ENCODE data around the gene NPIPA1.

NPIPA1 gene

DNA sequence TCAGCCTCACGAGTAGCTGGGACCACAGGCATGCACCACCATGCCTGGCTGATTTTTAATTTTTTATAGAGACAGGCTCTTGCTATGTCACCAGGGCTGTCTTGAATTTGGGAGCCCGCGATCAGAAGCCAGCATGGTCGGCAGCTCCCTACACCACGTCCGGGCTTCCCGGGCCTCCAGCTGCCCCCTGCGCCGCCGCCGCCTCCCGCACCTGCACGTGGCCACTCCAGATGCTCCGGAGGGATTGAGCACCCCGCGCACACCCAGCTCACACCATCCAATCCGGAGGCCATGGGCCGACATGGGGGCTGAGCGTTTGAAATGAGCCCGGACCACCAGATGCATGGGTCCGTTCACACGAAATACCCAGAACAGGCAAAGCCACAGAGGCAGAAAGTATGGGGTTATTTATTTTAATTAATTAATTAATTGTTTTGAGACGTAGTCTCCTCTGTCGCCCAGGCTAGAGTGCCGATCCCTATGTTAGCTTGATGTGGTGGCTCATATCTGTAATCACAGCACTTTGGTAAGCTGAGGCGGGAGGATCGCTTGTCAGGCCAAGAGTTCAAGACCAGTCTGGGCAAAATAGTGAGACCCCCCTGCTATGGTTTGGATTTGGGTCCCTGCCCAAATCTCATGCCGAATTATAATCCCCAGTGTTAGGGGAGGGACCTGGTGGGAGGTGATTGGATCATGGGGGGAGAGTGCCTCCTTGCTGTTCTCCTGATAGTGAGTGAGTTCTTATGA is 20.5 kb downstream of the NPIPA1 start:
- Histone ChIP-seq H3K4me3 (ENCODE audit: low read depth, low read length) (no peak overlapping the region), H3K4me1 (peaks cover 9% of the 10 kb centered on the region)
- DNase-seq = no peak

DNA sequence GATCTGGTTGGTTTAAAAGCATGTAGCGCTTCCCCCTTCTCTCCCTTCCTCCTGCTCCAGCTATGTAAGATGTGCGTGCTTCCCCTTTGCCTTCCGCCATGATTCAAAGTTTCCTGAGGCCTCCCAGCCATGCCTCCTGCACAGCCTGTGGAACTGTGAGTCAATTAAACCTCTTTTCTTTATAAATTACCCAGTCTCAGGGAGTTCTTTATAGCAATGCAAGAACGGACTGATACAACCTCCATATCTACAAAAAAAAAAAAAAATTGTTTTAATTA is 21.0 kb downstream of the NPIPA1 start:
- Histone ChIP-seq H3K9me3 (no peaks in the 10 kb centered on the region), H3K36me3 (no peaks in the 10 kb centered on the region), H3K27me3 (no peaks in the 10 kb centered on the region), H3K4me1 (peaks cover 9% of the 10 kb centered on the region), H3K4me3 (ENCODE audit: low read depth, low read length) (no peak overlapping the region)
- DNase-seq = no peak
- TF ChIP-seq, protein P1, sequence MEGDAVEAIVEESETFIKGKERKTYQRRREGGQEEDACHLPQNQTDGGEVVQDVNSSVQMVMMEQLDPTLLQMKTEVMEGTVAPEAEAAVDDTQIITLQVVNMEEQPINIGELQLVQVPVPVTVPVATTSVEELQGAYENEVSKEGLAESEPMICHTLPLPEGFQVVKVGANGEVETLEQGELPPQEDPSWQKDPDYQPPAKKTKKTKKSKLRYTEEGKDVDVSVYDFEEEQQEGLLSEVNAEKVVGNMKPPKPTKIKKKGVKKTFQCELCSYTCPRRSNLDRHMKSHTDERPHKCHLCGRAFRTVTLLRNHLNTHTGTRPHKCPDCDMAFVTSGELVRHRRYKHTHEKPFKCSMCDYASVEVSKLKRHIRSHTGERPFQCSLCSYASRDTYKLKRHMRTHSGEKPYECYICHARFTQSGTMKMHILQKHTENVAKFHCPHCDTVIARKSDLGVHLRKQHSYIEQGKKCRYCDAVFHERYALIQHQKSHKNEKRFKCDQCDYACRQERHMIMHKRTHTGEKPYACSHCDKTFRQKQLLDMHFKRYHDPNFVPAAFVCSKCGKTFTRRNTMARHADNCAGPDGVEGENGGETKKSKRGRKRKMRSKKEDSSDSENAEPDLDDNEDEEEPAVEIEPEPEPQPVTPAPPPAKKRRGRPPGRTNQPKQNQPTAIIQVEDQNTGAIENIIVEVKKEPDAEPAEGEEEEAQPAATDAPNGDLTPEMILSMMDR (IDR thresholded peaks at IDR 0.05; ENCODE audit: low read depth, low read length) = no peak

More for the DNA sequence above, 20.5 kb downstream of the NPIPA1 start:
- Histone ChIP-seq H3K27me3 (no peaks in the 10 kb centered on the region), H3K9me3 (no peaks in the 10 kb centered on the region), H3K36me3 (no peaks in the 10 kb centered on the region)
- TF ChIP-seq, protein P1 (IDR thresholded peaks at IDR 0.05; ENCODE audit: low read depth, low read length) = no peak

- no peaks in the 10 kb centered on the region for H3K36me3 ChIP-seq
- no peaks in the 10 kb centered on the region for H3K27me3 ChIP-seq
- H3K4me1 ChIP-seq = peaks cover 9% of the 10 kb centered on the region
- peak; percentile 54 for DNase-seq
- H3K4me3 ChIP-seq (ENCODE audit: low read depth, low read length) = no peak overlapping the region
- no peaks in the 10 kb centered on the region; the same call in 1 of the 2 replicates for H3K9me3 ChIP-seq
- TF ChIP-seq, protein P1 (IDR thresholded peaks at IDR 0.05; ENCODE audit: low read depth, low read length) = no peak
Measured at GRCh38 chr16:14958970-14959369, 21.7 kb downstream of the NPIPA1 start.

GRCh38 chr16:14961405-14962186 is 24.4 kb downstream of the NPIPA1 start:
- no peaks in the 10 kb centered on the region for H3K36me3 ChIP-seq
- H3K27me3 ChIP-seq = no peaks in the 10 kb centered on the region
- no peaks in the 10 kb centered on the region; the same call in 1 of the 2 replicates for H3K9me3 ChIP-seq
- TF ChIP-seq, protein P1 (IDR thresholded peaks at IDR 0.05; ENCODE audit: low read depth, low read length) = no peak
- no peak for DNase-seq
- H3K4me3 ChIP-seq (ENCODE audit: low read depth, low read length) = no peak overlapping the region
- H3K4me1 ChIP-seq = peaks cover 9% of the 10 kb centered on the region

- Histone ChIP-seq H3K36me3 (no peaks in the 10 kb centered on the region), H3K4me1 (peaks cover 5% of the 10 kb centered on the region), H3K27me3 (no peaks in the 10 kb centered on the region), H3K9me3 (no peaks in the 10 kb centered on the region; the same call in 1 of the 2 replicates), H3K4me3 (ENCODE audit: low read depth, low read length) (no peak overlapping the region)
- DNase-seq = no peak
- TF ChIP-seq, protein P1 (IDR thresholded peaks at IDR 0.05; ENCODE audit: low read depth, low read length) = no peak
Measured at GRCh38 chr16:14963281-14964173, 26.3 kb downstream of the NPIPA1 start.

Measured in BE2C (cell line).